Mesenchymal stem cell (in vitro differentiated cells and primary cell): Measurements from ENCODE around the gene SUSD3.
"Not testable (repeated sequence)": the region's sequence is repeated elsewhere in the genome, so short reads cannot be mapped to it uniquely, and the experiment has no call there.

Source experiments
- DNase-seq: peaks from one replicate; pipeline ENCODE4 v3.0.0-alpha.2; 2013
- H2AFZ ChIP-seq: one replicate; pipeline ENCODE4 v1.6.1; 2013; ENCODE audit warnings: low read depth, mild to moderate bottlenecking, control low read depth, inconsistent platforms, low read length, moderate library complexity
- H2AK5ac ChIP-seq: 2 replicates; pipeline ENCODE4 v1.6.1; 2013; ENCODE audit warnings: low read length, moderate library complexity, mild to moderate bottlenecking, inconsistent platforms; ENCODE audit not compliant: severe bottlenecking
- H2BK120ac ChIP-seq: one replicate; pipeline ENCODE4 v1.6.1; 2013; ENCODE audit warnings: low read depth, mild to moderate bottlenecking, inconsistent platforms, low read length, moderate library complexity
- H2BK12ac ChIP-seq, 2 experiments: one replicate each; pipeline ENCODE4 v1.6.1; 2013; ENCODE audit warnings: inconsistent platforms in 2 of 2, low read length in 2 of 2, mild to moderate bottlenecking in 2 of 2, moderate library complexity in 2 of 2, control low read depth in 1 of 2
- H2BK15ac ChIP-seq: one replicate; pipeline ENCODE4 v1.6.1; 2013; ENCODE audit warnings: mild to moderate bottlenecking, low read depth, inconsistent platforms; ENCODE audit not compliant: poor library complexity, severe bottlenecking
- H2BK5ac ChIP-seq: 2 replicates; pipeline ENCODE4 v1.6.1; 2013; ENCODE audit warnings: low read depth, mild to moderate bottlenecking, low read length, control low read depth, inconsistent platforms; ENCODE audit not compliant: poor library complexity, severe bottlenecking
- H3K14ac ChIP-seq, 2 experiments: one replicate each; pipeline ENCODE4 v1.6.1; 2013; ENCODE audit warnings: inconsistent platforms in 2 of 2, low read length in 2 of 2, control low read depth in 1 of 2, mild to moderate bottlenecking in 1 of 2, moderate library complexity in 1 of 2
- H3K18ac ChIP-seq, 2 experiments: one replicate each; pipeline ENCODE4 v1.6.1; 2013; ENCODE audit warnings: inconsistent platforms in 2 of 2, low read length in 2 of 2, control low read depth in 1 of 2, low read depth in 1 of 2, mild to moderate bottlenecking in 1 of 2
- H3K23ac ChIP-seq, 2 experiments: one replicate each; pipeline ENCODE4 v1.6.1; 2013; ENCODE audit warnings: inconsistent platforms in 2 of 2, low read length in 2 of 2, mild to moderate bottlenecking in 2 of 2, moderate library complexity in 2 of 2, control low read depth in 1 of 2
- H3K27ac ChIP-seq: 2 replicates; pipeline ENCODE4 v1.5.1; 2013; ENCODE audit warnings: mild to moderate bottlenecking, moderate library complexity, low read length, control low read depth, inconsistent platforms; ENCODE audit not compliant: poor library complexity, severe bottlenecking
- H3K27me3 ChIP-seq, 2 experiments: 2 replicates each; pipeline versions ENCODE4 v1.6.1 to v1.7.0; 2013; ENCODE audit warnings: low read length in 2 of 2, mild to moderate bottlenecking in 2 of 2, moderate library complexity in 2 of 2, control low read depth in 1 of 2, inconsistent platforms in 1 of 2; ENCODE audit not compliant: control insufficient read depth in 1 of 2, insufficient read depth in 1 of 2
- H3K36me3 ChIP-seq, 2 experiments: 2 replicates each; pipeline versions ENCODE4 v1.6.1 to v1.7.0; 2013; ENCODE audit warnings: low read length in 2 of 2, control low read depth in 1 of 2, inconsistent platforms in 1 of 2, low read depth in 1 of 2, mild to moderate bottlenecking in 1 of 2; ENCODE audit not compliant: insufficient read depth in 2 of 2, control insufficient read depth in 1 of 2
- H3K4ac ChIP-seq, 2 experiments: one replicate each; pipeline ENCODE4 v1.6.1; 2013; ENCODE audit warnings: inconsistent platforms in 2 of 2, low read length in 2 of 2, mild to moderate bottlenecking in 2 of 2, moderate library complexity in 2 of 2, control low read depth in 1 of 2, low read depth in 1 of 2
- H3K4me1 ChIP-seq: 2 replicates; pipeline ENCODE4 v1.6.1; 2013; ENCODE audit warnings: low read depth, low read length, control low read depth; ENCODE audit not compliant: control insufficient read depth, insufficient read depth
- H3K4me2 ChIP-seq: 2 replicates; pipeline ENCODE4 v1.6.1; 2013; ENCODE audit warnings: low read length, mild to moderate bottlenecking, inconsistent platforms; ENCODE audit not compliant: poor library complexity, severe bottlenecking
- H3K4me3 ChIP-seq, 2 experiments: 2 replicates each; pipeline versions ENCODE4 v1.5.1 to v1.7.0; 2013; ENCODE audit warnings: low read length in 2 of 2, mild to moderate bottlenecking in 2 of 2, control low read depth in 1 of 2, low read depth in 1 of 2; ENCODE audit not compliant: insufficient read depth in 1 of 2
- H3K79me1 ChIP-seq: replicated peaks from 2 replicates; pipeline ENCODE4 v1.6.1; 2013; ENCODE audit warnings: mild to moderate bottlenecking, control low read depth, low read length, inconsistent platforms; ENCODE audit not compliant: poor library complexity, severe bottlenecking
- H3K9ac ChIP-seq: 2 replicates; pipeline ENCODE4 v1.7.0; 2013; ENCODE audit warnings: mild to moderate bottlenecking, low read length, moderate library complexity
- H3K9me3 ChIP-seq: 2 replicates; pipeline ENCODE4 v1.7.0; 2013; ENCODE audit warnings: mild to moderate bottlenecking, low read length; ENCODE audit not compliant: control insufficient read depth
- H4K8ac ChIP-seq: one replicate; pipeline ENCODE4 v1.6.1; 2013; ENCODE audit warnings: inconsistent platforms, mild to moderate bottlenecking, low read length, moderate library complexity
- H4K91ac ChIP-seq: one replicate; pipeline ENCODE4 v1.6.1; 2013; ENCODE audit warnings: mild to moderate bottlenecking, low read length, inconsistent platforms
- WGBS: methylation state at CpG from one replicate; pipeline ENCODE4 v1.1.7; 2013; ENCODE audit warnings: mixed read lengths; 5-methylcytosine and 5-hydroxymethylcytosine counted together

SUSD3 gene

DNA sequence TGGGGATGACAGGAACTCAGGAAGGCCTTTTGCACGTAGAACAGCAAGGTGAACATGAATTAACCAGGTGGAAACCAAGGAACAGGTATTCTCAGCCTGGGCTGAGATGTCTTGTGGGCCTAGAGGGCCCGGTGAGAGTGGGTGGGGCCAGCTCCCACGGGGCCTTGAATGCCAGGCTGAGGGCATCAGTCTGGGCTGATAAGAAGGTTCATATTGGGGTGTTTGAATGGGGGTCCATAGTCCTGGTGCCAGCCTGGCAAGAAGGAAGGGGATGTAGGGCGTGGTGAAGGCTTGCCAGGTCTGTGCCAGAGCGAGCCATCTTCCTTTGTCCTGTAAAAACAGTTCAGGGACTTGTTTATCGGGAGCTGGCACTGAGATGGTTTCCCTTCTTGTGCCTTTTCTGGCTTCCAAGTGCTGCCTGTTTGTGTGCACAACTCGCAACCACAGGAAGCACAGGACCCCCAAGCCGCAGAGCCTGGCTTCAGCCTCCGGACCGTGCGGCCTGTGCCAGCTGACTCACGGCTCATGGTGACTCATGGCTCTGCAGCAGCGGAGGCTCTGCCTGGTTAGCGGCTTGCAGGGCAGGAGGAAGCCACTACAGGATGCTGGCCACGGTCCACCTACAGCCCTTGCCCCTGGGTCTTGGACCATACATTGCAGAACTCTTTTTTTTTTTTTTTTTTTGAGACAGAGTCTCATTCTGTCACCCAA, 39.9 kb downstream of the SUSD3 start:
- H4K8ac ChIP-seq: peak overlapping the region; percentile 95
- peak overlapping the region; percentile 49 for H2BK5ac ChIP-seq
- H3K4ac ChIP-seq: peak overlapping the region; percentile 43 to 55
- peak overlapping the region; percentile 95 for H2BK120ac ChIP-seq
- no peak overlapping the region for H3K23ac ChIP-seq
- H2AFZ ChIP-seq: no peak overlapping the region
- H3K36me3 ChIP-seq: peaks cover 0 to 9% of the 10 kb centered on the region in 2 experiments
- DNase-seq: peak; percentile 97
- peak overlapping the region; percentile 91 for H3K27ac ChIP-seq
- H3K79me1 ChIP-seq: peaks cover 4% of the 10 kb centered on the region
- H3K27me3 ChIP-seq: no peaks in the 10 kb centered on the region
- H4K91ac ChIP-seq: peak overlapping the region; percentile 77
- peak overlapping the region; percentile 62 for H3K4me2 ChIP-seq
- H2BK15ac ChIP-seq: peak overlapping the region; percentile 88
- H2AK5ac ChIP-seq: peak overlapping the region; percentile 11
- H3K4me1 ChIP-seq: peaks cover 42% of the 10 kb centered on the region
- H2BK12ac ChIP-seq: peak overlapping the region; percentile 34 to 49
- peak overlapping the region; percentile 30 to 97 for H3K18ac ChIP-seq
- H3K9me3 ChIP-seq: no peaks in the 10 kb centered on the region
- WGBS: 24% methylated on average over 15 of the region's 15 CpGs
- peak overlapping the region in 1 of 2 experiments; percentile 14 for H3K14ac ChIP-seq
- peak overlapping the region in 1 of 2 experiments; percentile 98 for H3K4me3 ChIP-seq
- peak overlapping the region; percentile 93 for H3K9ac ChIP-seq

DNA sequence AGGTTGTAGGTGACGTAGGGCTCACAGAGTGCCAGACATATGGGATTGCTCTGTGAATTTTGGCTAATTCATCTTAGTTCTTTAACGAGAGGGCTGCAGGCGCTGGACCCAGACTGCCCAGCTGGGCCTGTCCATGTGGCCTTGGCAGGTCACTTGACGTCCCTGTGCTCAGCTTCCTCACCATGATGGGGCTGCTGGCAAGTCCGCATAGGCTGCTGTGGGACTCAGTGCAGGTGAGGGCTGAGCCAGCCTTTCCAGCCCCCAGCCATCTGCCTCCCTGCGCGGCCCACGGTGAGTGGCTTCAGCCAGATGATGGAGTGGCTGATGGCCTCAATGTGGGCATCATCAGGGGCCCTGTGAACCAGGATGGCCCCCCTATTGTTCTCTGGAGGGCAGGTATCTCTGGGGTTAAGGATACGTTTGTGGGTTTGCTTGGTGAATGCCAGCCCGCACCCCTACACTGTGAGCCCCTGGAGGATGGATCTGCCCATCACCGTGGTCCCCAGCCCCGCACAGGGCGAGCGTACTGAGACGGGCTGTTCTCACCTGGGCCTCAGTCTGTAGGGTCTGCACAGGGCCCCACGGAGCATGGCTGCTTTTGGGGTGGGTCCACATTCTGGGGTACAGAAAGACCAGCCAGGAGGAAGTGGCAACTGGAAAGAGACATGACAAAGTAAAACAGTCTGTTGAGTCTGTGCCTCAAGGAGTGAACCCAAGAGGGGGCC, 41.2 kb downstream of the SUSD3 start:
- peak overlapping the region; percentile 5 to 54 for H3K4ac ChIP-seq
- H3K9me3 ChIP-seq: peaks cover 9% of the 10 kb centered on the region
- H3K4me1 ChIP-seq: peaks cover 34% of the 10 kb centered on the region
- no peak overlapping the region for H2AFZ ChIP-seq
- no peaks in the 10 kb centered on the region for H3K27me3 ChIP-seq
- no peak for DNase-seq
- peak overlapping the region; percentile 76 for H4K8ac ChIP-seq
- H2BK12ac ChIP-seq: peak overlapping the region; percentile 88 to 98
- H3K9ac ChIP-seq: peak overlapping the region; percentile 50
- peak overlapping the region in 1 of 2 experiments; percentile 79 for H3K23ac ChIP-seq
- H2BK15ac ChIP-seq: peak overlapping the region; percentile 83
- H3K4me2 ChIP-seq: no peak overlapping the region
- H3K4me3 ChIP-seq: peak overlapping the region; percentile 1 to 45
- H3K79me1 ChIP-seq: peaks cover 6% of the 10 kb centered on the region
- H2BK5ac ChIP-seq: no peak overlapping the region
- H3K14ac ChIP-seq: peak overlapping the region in 1 of 2 experiments; percentile 66
- WGBS: 99% methylated on average over 16 of the region's 16 CpGs
- H3K18ac ChIP-seq: peak overlapping the region; percentile 25 to 90
- peak overlapping the region; percentile 21 for H2BK120ac ChIP-seq
- H4K91ac ChIP-seq: peak overlapping the region; percentile 95
- peak overlapping the region; percentile 85 for H2AK5ac ChIP-seq
- H3K27ac ChIP-seq: peak overlapping the region; percentile 68
- peaks cover 9 to 11% of the 10 kb centered on the region in 2 experiments for H3K36me3 ChIP-seq

DNA sequence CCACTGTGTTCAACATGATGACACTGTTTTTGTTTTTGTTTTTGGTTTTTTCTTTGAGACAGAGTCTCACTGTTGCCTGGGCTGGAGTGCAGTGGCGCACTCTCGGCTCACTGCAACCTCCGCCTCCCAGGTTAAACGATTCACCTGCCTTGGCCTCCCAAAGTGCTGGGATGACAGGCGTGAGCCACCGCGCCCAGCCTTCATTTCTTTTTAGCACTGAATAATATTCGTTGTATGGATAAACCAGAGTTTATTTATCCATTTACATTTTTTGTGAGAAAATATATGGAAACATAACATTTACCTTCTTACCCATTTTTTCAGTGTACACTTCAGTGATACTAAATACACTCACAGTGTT, 41.8 kb downstream of the SUSD3 start:
- H2BK15ac ChIP-seq: no peak overlapping the region
- H3K27ac ChIP-seq: no peak overlapping the region
- DNase-seq: no peak
- H2AFZ ChIP-seq: no peak overlapping the region
- H3K9ac ChIP-seq: no peak overlapping the region
- H3K4ac ChIP-seq: peak overlapping the region in 1 of 2 experiments; percentile 54
- peaks cover 9% of the 10 kb centered on the region for H3K9me3 ChIP-seq
- H2AK5ac ChIP-seq: no peak overlapping the region
- H3K23ac ChIP-seq: no peak overlapping the region
- peak overlapping the region in 1 of 2 experiments; percentile 98 for H2BK12ac ChIP-seq
- H2BK120ac ChIP-seq: no peak overlapping the region
- no peak overlapping the region for H4K8ac ChIP-seq
- H3K4me3 ChIP-seq: no peak overlapping the region
- H2BK5ac ChIP-seq: no peak overlapping the region
- H3K36me3 ChIP-seq: peaks cover 12% of the 10 kb centered on the region in 2 experiments
- no peak overlapping the region for H3K14ac ChIP-seq
- H4K91ac ChIP-seq: no peak overlapping the region
- peaks cover 28% of the 10 kb centered on the region for H3K4me1 ChIP-seq
- H3K27me3 ChIP-seq: no peaks in the 10 kb centered on the region
- H3K4me2 ChIP-seq: no peak overlapping the region
- peaks cover 8% of the 10 kb centered on the region for H3K79me1 ChIP-seq
- WGBS: 96% methylated on average over 4 of the region's 8 CpGs
- no peak overlapping the region for H3K18ac ChIP-seq

DNA sequence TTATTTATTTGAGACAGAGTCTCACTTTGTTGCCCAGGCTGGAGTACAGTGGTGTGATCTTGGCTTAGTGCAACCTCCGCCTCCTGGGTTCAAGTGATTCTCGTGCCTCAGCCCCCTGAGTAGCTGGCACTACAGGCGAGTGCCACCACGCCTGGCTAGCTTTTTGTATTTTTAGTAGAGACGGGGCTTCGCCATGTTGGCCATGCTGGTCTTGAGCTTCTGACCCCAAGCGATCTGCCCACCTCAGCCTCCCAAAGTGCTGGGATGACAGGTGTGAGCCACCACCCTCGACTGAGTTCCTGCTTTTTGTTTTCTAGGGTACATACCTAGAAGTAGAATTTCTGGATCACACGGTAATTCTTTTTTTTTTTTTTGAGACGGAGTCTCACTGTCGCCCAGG, 42.6 kb downstream of the SUSD3 start:
- not testable (repeated sequence) for H2BK12ac ChIP-seq, H3K4me2 ChIP-seq, H3K18ac ChIP-seq, H2BK5ac ChIP-seq, DNase-seq, H4K91ac ChIP-seq, H2AFZ ChIP-seq, H3K23ac ChIP-seq, H3K27ac ChIP-seq, H4K8ac ChIP-seq, H3K4ac ChIP-seq, H3K14ac ChIP-seq, H2BK15ac ChIP-seq, H3K4me3 ChIP-seq, H3K79me1 ChIP-seq, H2BK120ac ChIP-seq, H2AK5ac ChIP-seq, H3K9me3 ChIP-seq, H3K9ac ChIP-seq, H3K27me3 ChIP-seq
- H3K36me3 ChIP-seq: peaks cover 12% of the 10 kb centered on the region in 2 experiments
- WGBS: 95% methylated on average over 10 of the region's 11 CpGs
- H3K4me1 ChIP-seq: peaks cover 28% of the 10 kb centered on the region
